IPS-18c (cell line): ENCODE measurements around the gene CCAR1.
"Not testable (repeated sequence)": the region's sequence is repeated elsewhere in the genome, so short reads cannot be mapped to it uniquely, and the experiment has no call there.

Source experiments
- H3K4me3 ChIP-seq: 2 replicates; pipeline ENCODE4 v1.7.0; 2013; ENCODE audit warnings: low read depth, mild to moderate bottlenecking, low read length, moderate library complexity; ENCODE audit not compliant: insufficient read depth
- H3K9me3 ChIP-seq: one replicate; pipeline ENCODE4 v1.6.1; 2013; ENCODE audit warnings: mild to moderate bottlenecking, low read length, moderate library complexity; ENCODE audit not compliant: control insufficient read depth, insufficient read depth

The CCAR1 gene

DNA sequence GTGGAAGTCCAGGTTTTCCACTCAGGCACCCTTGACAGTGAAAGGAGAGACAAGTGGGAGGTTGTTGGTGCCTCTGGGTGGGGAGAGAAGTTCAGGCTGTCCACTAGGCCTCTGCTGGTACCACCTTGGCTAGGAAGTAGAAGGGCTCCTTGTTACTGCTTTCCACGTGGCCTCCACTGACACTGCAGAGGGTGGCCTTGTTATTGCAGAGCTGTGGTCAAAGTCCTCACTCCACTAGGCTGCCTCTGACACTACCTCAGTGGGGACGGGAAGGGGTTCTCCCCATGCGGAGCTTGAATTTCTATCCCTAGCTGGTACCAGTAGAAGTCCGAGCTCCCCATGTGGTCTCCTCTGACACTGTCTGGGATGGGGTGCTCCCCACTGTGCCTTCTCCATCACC, 91.4 kb downstream of the CCAR1 start:
- no peaks in the 10 kb centered on the region for H3K9me3 ChIP-seq

DNA sequence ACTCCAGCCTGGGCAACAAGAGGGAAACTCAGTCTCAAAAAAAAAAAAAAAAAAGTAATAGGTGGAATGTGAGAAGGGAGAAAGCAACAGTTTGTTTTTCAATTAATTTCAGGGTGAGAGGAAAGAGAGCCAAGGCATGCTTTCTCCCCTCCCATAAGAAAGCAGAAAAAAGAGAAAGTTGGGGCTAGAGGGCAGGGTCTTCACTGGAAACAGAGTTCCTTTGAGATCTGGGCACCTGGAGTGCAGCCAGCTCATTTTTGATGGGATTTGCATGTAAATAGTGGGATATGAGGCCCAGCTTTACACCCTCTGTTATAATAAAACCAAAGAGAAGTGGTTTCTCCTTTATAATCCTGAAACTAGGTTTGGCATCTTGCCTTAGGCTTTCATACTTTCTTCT, 92.5 kb downstream of the CCAR1 start:
- Histone ChIP-seq H3K4me3 (no peak overlapping the region), H3K9me3 (no peaks in the 10 kb centered on the region)

More for the DNA sequence above, 91.4 kb downstream of the CCAR1 start:
- H3K4me3 ChIP-seq: no peak overlapping the region

DNA sequence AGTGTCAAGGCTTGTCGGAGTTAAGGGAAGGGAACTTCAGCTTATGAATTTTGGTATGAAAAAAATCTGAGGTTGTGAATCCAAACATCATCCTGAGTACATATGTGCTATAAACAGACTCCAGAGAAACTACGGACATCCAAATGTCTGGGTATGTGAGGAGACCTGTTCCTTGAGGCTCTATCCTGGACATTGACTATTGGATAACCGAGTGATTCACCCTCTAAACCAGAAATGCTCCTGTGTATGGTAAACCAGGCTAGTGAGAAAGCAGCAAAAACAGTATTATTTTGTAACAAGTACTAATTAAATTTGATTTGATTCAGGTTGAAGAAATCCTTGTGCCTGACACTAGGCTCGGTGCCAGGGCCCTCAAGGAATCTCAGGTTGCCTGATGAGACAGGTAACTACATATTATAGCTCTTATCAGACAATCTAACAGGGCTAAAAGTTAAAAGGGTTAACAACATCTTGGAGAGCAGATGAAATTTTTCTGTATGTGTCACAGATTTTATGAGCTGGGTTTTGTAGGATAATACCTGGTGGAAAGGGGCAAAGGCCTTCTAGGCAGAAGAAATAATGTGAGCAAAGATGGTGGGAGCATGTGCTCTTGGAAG, 95.9 kb downstream of the CCAR1 start:
- H3K9me3 ChIP-seq: no peaks in the 10 kb centered on the region
- H3K4me3 ChIP-seq: no peak overlapping the region

- not testable (repeated sequence) for H3K4me3 ChIP-seq, H3K9me3 ChIP-seq
Observed at GRCh38 chr10:68820359-68820758, 99.3 kb downstream of the CCAR1 start.

GRCh38 chr10:68822626-68823025, 101.6 kb downstream of the CCAR1 start:
- not testable (repeated sequence) for H3K4me3 ChIP-seq, H3K9me3 ChIP-seq

- peak within 1 kb of the TSS; percentile 71 for H3K4me3 ChIP-seq
- peaks cover 2% of the 10 kb centered on the region for H3K9me3 ChIP-seq
Observed at GRCh38 chr10:68826764-68827591, 105.9 kb downstream of the CCAR1 start, which contains the start of gene STOX1. TSS of gene STOX1 (plus strand) at chr10:68827531. CDS start at chr10:68827624, 93 bp downstream.

GRCh38 chr10:68827592-68827959, 106.5 kb downstream of the CCAR1 start:
- H3K9me3 ChIP-seq: not testable (repeated sequence)
- H3K4me3 ChIP-seq: peak overlapping the region; percentile 71; the same call in 1 of the 2 replicates

DNA sequence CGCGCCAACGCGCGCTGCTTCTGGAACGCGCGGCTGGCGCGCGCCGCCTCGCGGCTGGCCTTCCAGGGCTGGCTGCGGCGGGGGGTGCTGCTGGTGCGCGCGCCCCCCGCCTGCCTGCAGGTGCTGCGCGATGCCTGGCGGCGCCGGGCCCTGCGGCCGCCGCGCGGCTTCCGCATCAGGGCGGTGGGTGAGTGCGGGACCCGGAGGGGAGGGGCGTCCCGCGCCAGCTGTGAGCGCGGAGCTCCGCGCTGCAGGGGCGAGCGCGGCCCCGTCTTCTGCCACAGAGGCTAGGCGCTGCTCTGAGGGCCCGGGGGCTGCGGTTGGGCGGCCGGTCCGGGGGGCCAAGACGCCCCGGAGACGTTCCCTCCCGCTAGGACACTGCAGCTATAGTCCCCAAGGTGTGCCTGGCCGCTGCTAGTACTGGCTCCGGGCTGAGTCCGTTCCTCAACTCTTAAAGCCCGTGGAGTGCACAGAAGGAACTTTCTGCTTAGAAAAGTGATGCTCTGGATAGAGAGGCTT, 107.1 kb downstream of the CCAR1 start:
- H3K4me3 ChIP-seq: peak overlapping the region; percentile 57; the same call in 1 of the 2 replicates
- not testable (repeated sequence) for H3K9me3 ChIP-seq

GRCh38 chr10:68828833-68829232, 107.8 kb downstream of the CCAR1 start:
- Histone ChIP-seq H3K4me3 (0 out of 2 replicates have a peak overlapping the region, but pooled peaks have one; percentile 57), H3K9me3 (peaks cover 2% of the 10 kb centered on the region)

- H3K4me3 ChIP-seq: no peak overlapping the region
- peaks cover 2% of the 10 kb centered on the region for H3K9me3 ChIP-seq
Observed at GRCh38 chr10:68829521-68829920, 108.5 kb downstream of the CCAR1 start.

GRCh38 chr10:68829952-68830351, 108.9 kb downstream of the CCAR1 start:
- Histone ChIP-seq H3K4me3 (no peak overlapping the region), H3K9me3 (peaks cover 2% of the 10 kb centered on the region)

- Histone ChIP-seq H3K4me3 (no peak overlapping the region), H3K9me3 (peaks cover under 1% of the 10 kb centered on the region)
Observed at GRCh38 chr10:68831961-68832455, 111.0 kb downstream of the CCAR1 start.

DNA sequence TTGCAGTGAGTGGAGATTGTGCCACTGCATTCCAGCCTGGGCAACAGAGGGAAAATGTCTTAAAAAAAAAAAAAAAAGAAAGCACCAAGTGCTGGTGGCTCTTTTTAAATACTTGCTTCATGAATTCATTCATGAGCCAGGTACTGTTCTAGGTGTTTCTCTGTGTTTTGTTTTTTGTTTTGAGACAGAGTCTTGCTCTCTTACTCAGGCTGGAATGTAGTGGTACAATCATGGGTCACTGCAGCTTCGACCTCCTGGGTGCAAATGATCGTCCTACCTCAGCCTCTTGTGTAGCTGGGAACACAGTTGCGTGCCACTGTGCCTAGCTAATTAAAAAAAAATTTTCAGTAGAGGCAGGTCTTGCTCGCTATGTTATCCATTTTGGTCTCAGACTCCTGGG, 111.6 kb downstream of the CCAR1 start:
- no peaks in the 10 kb centered on the region for H3K9me3 ChIP-seq
- H3K4me3 ChIP-seq: no peak overlapping the region

DNA sequence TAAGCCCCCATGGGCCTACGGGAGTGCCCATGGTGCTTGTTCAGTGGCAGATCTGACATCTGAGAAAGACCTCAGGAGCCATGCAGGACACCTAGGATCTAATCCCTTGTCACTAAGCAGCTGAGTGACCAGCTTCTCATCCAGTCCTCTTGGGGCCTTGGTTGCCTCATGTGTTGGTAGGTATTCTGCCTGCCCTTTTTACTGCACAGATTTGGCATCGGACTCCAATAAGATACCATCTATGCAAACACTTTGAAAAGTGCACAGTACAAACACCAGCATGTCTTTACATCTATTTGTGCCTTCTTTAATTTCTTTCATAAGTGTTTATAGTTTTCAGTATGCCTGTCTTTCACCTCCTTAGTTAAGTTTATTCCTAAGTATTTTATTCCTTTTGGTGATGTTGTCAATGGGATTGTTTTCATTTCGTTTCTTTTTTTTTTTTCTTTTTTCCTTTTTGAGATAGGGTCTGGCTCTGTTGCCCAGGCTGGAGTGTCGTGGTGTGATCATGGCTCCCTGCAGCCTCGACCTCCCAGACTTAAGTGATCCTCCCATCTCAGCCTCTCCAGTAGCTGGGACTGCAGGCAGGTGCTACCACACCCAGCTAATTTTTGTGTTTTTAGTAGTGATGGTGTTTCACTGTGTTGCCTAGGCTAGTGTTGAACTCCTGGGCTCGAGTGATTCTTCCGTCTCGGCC, 116.7 kb downstream of the CCAR1 start:
- Histone ChIP-seq H3K9me3 (no peaks in the 10 kb centered on the region), H3K4me3 (no peak overlapping the region)

GRCh38 chr10:68840650-68841049, 119.6 kb downstream of the CCAR1 start:
- not testable (repeated sequence) for H3K9me3 ChIP-seq, H3K4me3 ChIP-seq
